GM12864 (cell line): ENCODE results near the gene CYP27A1.

Source experiments
- DNase-seq: peaks from one replicate; pipeline ENCODE4 v3.0.0-alpha.2; 2011; ENCODE audit warnings: low read depth
- H3K4me3 ChIP-seq: 2 replicates; pipeline ENCODE4 v1.5.1; 2011; ENCODE audit warnings: mild to moderate bottlenecking, low read depth, low read length, control low read depth
- TF ChIP-seq, protein P1 (sequence below): IDR thresholded peaks from 2 replicates; pipeline ENCODE4 v1.5.1; 2011; ENCODE audit warnings: low read depth, mild to moderate bottlenecking, moderate library complexity, low read length, control low read depth, inconsistent platforms; ENCODE audit errors: missing control alignments

The CYP27A1 gene

DNA sequence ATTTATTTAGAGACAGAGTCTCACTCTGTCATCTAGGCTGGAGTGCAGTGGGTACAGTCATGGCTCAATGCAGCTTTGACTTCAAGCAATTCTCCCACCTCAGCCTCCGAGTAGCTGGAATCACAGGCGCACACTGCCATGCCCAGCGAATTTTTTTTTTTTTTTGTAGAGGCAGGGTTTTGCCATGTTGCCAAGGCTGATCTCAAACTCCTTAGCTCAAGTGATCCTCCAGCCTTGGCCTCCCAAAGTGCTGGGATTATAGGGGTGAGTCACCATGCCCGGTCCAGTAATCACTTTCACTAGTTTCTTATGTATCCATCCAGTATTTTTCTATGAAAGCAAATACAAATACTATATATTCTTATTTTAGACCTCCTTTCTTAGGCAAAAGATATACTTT, 25.7 kb downstream of the CYP27A1 start:
- TF ChIP-seq, protein P1, sequence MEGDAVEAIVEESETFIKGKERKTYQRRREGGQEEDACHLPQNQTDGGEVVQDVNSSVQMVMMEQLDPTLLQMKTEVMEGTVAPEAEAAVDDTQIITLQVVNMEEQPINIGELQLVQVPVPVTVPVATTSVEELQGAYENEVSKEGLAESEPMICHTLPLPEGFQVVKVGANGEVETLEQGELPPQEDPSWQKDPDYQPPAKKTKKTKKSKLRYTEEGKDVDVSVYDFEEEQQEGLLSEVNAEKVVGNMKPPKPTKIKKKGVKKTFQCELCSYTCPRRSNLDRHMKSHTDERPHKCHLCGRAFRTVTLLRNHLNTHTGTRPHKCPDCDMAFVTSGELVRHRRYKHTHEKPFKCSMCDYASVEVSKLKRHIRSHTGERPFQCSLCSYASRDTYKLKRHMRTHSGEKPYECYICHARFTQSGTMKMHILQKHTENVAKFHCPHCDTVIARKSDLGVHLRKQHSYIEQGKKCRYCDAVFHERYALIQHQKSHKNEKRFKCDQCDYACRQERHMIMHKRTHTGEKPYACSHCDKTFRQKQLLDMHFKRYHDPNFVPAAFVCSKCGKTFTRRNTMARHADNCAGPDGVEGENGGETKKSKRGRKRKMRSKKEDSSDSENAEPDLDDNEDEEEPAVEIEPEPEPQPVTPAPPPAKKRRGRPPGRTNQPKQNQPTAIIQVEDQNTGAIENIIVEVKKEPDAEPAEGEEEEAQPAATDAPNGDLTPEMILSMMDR = no peak
- no peak for DNase-seq
- H3K4me3 ChIP-seq = no peak overlapping the region

DNA sequence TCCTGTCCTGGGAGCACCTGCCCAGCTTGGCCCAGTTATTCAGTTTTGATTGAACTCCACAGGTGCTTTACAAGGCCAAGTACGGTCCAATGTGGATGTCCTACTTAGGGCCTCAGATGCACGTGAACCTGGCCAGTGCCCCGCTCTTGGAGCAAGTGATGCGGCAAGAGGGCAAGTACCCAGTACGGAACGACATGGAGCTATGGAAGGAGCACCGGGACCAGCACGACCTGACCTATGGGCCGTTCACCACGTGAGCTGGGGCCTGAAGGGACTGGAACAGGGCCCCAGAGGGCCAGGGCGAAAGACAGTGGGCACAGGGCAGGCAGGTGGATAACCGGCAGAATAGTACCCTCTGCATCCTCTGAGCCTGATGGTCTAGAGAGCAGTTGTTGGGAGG, 27.6 kb downstream of the CYP27A1 start:
- H3K4me3 ChIP-seq = no peak overlapping the region
- no peak for DNase-seq
- TF ChIP-seq, protein P1 = no peak

DNA sequence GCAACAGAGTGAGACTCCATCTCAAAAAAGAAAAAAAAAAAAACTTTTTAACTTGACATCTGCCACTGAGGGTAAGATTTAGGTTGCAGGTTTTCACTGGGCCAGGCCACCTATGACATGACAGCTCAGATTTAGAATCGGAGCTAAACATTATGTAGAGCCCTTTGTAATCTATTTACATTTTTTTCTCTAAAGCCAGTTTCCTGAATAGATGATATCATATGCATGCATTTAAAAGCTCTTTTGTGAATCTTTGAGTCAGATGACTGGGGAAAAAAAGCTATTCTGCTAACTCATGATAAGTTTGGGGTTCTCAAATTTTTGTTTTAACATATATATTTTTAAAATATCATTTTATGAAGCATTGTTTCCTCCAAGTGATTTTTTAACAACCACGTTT, 28.3 kb downstream of the CYP27A1 start:
- DNase-seq = no peak
- no peak overlapping the region for H3K4me3 ChIP-seq
- TF ChIP-seq, protein P1 = no peak

DNA sequence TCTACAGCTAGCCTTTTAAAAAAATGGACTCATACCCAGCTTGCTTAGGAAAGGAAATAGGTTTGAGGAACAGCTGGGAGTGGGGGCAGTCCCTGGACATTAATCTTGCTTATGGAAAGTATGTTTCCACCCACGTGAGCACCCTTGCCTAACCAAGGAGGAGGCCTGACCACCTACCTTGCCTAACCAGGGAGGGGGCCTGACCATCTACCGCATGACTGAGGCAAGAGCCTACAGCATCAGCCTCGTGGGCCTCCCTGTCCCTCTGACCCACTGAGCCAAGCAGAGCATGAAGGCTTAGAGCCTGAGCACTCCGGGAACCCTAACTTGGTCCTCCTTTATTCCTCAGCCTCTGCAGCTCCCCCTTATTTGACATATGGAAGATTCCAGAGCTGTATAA, 29.4 kb downstream of the CYP27A1 start:
- no peak overlapping the region for H3K4me3 ChIP-seq
- DNase-seq = no peak
- TF ChIP-seq, protein P1 = no peak

DNA sequence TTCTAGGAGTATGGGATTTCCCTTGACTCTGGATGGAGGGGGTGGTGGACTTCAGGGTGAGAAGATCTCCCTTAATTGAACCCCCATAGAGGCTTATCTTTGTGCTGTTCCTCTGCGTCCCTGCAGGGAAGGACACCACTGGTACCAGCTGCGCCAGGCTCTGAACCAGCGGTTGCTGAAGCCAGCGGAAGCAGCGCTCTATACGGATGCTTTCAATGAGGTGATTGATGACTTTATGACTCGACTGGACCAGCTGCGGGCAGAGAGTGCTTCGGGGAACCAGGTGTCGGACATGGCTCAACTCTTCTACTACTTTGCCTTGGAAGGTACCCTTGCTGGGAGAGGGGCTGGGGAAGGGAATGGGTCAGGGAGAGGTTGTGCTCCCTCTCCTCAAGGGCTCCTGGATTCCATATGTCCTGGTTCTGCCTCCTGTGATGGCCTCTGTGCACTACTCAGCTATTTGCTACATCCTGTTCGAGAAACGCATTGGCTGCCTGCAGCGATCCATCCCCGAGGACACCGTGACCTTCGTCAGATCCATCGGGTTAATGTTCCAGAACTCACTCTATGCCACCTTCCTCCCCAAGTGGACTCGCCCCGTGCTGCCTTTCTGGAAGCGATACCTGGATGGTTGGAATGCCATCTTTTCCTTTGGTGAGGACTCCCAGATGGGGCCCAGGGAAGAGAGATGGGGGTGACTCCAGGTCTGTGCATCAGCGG, 30.3 kb downstream of the CYP27A1 start:
- TF ChIP-seq, protein P1 = no peak
- no peak for DNase-seq
- H3K4me3 ChIP-seq = no peak overlapping the region

DNA sequence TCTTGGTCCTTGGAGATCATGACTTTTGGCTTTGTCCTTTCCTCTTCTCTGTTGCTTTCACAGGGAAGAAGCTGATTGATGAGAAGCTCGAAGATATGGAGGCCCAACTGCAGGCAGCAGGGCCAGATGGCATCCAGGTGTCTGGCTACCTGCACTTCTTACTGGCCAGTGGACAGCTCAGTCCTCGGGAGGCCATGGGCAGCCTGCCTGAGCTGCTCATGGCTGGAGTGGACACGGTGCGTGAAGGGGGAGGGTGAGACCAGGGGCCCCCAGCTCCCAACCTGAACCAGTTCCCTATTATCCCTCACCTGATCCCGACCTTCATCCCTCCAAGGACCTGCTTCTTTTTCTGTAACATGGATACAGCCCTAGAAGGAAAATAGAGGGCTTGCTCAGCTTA, 30.9 kb downstream of the CYP27A1 start:
- TF ChIP-seq, protein P1 = no peak
- no peak overlapping the region for H3K4me3 ChIP-seq
- no peak for DNase-seq
